NCI-H774 (cell line): ENCODE data around the gene SPINK6.

ENCODE experiments used
- DNase-seq: peaks from one replicate; lab custom pipeline; 2025; lab: John Stamatoyannopoulos, UW

Gene SPINK6

DNA sequence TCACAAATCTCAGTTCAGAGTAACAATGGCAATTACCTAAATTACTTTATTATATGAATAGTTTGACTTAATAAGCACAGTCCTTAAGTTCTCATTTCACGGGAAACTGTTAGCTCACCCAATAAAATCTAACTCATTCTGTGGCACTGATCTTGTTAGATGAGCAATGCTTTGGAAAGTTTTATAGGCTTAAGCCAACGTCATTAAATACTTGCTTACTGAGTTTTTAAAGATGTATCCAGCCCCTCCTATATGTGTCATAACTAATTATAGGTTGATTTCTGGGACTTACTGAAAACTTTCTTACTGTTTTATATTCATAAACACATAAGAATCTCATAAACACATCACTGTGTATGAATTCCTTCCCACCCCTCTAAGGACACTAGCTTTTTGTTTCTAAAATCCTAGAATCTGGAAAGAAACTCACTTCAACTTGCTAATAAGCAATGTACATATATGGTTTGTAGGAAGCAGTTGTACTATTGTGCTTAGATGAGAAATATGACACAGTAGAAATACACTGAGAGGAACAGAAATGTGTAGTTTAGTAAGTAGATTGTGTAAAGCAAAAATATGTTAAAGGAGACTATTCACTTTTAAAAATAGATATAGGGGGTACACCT, 21.4 kb downstream of the SPINK6 start:
- no peak for DNase-seq

DNA sequence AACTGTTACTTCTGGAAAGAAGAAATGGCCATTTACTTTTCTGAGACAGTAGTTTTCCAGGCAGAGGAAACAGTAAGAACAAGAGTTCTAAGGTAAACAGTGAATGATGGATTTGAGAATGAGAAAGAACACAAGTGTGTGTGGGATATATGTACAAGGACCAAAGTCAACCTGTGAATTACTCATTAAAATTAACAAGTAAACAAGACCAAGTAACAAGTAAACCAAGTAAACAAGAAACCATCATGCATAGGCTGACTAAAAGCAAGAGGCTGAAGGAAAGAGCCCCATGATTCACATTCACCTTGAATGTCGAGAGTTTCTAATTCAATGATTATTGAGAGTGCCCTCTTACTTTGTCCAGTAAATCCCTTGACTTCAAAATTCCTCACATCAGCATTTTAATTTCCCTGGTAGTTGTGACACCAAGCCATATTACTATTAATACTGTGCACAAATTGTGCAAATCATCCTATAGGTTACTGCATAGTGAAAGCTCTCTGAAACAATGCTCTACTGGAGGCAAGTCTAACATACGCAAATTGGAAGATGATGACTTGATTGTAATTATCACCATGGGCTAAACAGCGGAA, 25.6 kb downstream of the SPINK6 start:
- no peak for DNase-seq

DNA sequence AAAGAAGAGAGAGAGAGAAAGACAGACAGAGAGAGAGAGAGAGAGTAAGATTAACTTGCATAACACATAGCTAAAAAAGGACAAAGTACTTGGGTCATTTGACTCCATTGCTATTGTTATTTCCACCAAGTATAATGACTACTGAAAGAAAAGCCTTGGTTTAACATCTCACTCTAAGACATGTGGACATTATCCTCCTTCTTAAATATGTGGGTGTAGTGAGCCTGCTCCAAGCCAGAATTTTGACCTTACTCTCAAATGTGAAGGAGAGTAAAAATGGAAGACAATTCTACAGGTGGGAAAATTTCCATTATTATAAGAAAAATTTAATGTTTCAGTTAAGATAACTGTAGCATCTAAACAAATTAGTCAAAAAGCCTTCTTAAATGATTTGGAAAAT, 27.0 kb downstream of the SPINK6 start:
- DNase-seq = no peak

DNA sequence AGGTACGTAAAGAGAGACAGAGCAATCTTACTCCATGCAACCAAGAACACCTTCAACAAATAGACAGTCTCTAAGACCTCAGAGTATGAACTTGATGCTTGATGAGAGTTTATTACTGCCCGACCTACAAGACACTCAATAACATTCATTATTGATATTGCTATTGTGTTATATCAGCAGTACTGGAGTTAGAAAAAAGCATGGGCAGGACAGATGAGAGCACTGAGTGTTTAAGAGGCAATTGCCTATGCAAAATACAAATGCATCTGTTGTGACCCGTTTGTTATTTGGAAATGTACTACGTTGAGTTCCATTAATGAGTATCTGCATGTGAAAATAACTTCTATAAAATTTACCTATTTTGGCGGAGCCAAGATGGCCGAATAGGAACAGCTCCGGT, 27.4 kb downstream of the SPINK6 start:
- no peak for DNase-seq

DNA sequence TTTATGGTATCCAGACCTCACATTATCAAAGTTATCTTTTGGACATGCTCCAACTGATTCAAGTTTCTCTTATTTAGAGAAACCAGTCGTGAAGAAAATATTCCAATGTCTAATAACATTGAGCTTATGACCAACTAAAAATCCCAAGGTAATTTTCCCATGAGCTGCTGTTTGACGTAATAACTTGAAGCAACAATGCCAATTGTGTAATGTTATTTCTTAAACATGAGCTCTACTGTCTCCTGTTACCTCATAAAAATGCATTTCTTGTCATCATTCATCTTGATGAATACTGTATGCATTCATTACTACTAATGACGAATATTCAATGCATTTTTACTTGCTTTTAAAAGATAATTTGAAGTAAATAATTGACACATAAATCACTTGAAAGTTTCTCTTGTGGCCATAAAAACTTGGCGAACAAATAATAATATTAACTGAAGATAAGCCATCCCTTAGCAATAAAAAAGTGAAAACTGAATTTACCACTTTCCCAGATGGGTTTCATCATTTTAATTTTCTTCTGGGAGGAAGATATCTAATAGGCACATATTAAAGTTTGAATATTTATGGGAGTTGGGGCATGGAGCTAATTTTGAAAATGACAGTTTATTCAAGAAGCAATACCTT, 35.1 kb downstream of the SPINK6 start:
- DNase-seq = no peak

DNA sequence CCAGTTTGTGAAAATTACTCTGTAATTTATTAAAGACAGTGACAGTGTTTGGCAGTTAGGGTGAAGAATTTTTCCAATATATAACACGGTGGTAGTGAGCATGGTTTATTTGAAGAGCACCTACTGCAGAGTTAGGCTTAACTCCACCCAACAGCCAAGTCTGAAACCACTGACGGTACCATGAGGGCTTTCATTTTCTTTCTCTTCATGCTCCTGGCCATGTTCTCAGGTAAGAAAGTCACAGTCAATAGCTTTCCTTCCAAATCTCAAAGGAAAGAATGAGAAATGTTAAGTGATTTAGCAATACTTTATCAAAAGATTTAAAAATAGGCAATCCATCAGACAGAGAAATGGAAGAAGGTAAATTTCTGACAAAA, 35.6 kb downstream of the SPINK6 start, which contains the start of gene MARCOL:
MARCOL (plus strand) TSS at position 108 of the 377 bp plus-strand sequence; CDS start at position 181, 73 bp downstream.
- DNase-seq = no peak

DNA sequence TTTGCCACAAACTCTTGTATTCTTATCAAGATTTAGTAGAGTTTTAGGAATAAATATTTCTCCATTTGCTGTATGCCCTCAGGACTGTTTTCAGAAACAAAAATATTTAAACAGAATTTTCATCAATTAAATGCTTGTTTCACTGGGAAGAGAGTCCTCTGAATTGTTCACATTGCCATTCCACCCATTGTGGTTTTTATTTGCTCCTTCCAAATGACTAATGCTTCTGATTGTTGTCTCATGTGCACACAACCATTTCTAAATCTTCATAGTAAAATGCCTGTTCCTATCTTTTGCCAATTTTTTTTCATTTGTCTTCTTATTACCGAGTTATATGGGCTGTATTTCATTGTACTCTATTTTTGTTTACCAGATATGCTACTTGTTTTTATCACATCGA, 46.1 kb downstream of the SPINK6 start:
- peak; percentile 20 for DNase-seq

DNA sequence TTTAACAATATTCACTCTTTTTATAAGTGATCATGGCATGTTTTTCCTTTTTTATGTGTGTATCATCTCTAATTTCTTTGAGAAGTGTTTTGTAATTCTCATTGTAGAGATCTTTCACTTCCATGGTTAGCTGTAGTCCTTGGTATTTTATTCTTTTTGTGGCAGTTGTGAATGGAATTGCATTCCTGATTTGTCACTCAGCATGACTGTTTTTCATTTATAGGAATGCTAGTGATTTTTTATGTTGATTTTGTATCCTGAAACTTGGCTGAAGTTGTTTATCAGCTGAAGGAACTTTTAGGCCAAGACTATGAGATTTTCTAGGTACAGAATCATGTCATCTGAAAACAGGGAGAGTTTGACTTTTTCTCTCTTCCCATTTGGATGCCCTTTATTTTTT, 52.6 kb downstream of the SPINK6 start:
- DNase-seq = no peak

DNA sequence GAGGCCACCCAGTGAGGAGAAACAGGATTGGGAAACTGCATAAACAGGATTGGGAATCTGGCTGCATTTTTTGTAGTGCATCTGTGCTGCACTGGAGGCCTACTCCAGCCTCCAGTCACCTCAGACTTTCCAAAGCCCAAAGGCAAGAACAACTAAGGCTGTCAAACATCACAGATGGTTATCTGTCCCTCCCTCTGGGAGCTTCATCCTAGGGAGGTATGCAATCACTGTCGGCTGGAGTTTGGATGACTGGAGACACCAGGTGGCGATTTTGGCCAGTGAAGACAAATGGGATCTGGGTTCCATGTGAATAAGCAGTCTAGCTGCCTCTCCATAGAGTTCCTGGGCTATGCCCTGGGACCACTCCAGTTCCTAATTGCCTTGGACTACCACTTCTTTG, 56.4 kb downstream of the SPINK6 start:
- DNase-seq = no peak

DNA sequence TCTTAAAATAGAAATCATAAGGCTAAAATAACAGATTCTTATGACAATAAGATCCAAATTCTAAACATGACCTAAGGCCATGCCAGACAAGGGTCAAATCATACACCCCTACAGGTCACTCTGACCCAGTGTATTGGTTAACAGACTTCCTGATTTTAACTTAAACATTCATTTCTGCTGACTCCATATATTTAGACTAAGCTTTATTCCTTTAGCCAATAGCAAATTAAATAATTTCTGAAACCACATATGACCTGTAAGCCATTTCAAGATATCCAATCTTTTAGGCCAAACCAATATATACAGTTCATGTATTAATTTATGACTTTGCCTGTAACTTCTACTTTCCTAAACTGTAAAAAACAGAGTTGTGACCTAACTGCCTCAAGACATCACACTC, 58.4 kb downstream of the SPINK6 start:
- DNase-seq = no peak
